SW480 (cell line): ENCODE measurements around the gene VIM.
"Not testable (repeated sequence)": the region's sequence is repeated elsewhere in the genome, so short reads cannot be mapped to it uniquely, and the experiment has no call there.

Experiments
- DNase-seq: peaks from one replicate; pipeline ENCODE4 v3.0.0-alpha.2; 2016; ENCODE audit warnings: low spot score

The VIM gene

DNA sequence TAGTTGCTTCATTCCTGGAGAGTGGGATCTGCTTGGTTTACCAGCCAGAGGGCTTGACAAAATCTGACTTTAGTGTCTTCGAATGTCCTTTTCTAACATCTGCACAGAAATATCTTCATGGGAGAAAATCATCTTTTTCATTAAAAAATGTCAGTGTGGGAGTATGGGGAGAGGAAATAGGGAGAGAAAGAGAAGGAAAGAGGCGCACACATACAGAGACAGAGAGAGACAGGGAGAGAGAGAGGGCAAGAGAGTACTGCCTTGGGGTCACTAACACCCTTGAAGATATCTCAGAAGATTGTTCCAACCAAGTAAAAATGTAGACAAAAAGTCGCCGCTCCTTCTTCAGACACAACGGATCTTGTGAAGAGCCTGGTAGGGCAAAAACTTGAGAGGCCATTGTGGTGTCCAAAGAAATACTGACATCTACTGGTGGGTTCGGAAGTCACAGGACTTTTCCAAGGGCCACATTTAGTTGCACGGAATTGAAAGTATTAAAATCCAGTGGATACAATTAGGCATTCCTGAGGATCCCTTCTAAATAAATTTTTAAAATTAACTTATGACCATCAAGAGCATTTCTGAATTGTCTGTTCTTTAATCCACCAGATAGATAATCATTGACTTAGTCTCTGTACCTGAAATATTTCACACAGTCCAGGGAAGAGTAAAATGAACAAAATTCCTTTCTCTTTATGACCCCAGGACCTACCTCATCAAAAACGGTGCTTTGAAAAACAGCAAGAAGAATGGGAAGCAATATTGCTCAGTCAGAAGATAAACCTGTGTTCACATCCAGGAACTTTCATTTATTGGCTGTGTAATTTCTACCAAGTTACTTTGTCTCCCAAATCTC lies 29.7 kb downstream of the VIM start:
- DNase-seq = peak; percentile 47

DNA sequence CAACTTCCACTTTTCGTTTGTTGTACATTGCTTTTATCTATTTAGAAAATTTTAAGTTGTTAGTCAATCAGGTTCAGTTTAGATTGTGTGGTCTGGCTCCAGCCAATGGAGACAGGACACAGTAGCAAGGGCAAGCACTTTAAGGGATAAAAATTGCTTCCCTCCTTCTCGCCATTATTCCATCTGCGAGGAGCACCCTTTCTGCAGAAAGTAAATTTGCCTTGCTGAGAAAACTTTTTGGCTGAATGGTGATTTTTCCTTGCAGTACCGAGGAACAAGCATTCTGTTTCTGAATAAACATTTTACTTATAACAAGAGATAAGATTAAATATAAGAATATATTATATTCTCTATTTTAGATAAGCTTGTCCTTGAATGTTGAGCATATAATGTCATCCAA lies 34.5 kb downstream of the VIM start:
- DNase-seq = no peak

DNA sequence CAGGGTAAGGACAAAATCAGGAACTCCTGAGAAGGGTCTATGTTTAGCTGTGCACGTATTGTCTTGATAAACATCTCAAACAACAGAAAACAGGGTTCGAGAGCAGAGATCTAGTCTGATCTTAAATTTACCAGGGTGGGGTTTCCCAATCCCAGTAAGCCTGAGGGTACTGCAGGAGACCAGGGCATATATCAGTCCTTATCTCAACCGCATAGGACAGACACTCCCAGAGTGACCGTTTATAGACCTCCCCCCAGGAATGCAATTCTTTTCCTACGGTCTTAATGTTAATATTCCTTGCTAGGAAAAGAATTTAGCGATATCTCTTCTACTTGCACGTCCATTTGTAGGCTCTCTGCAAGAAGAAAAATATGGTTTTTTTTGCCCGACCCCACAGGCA lies 35.5 kb downstream of the VIM start:
- DNase-seq = no peak

DNA sequence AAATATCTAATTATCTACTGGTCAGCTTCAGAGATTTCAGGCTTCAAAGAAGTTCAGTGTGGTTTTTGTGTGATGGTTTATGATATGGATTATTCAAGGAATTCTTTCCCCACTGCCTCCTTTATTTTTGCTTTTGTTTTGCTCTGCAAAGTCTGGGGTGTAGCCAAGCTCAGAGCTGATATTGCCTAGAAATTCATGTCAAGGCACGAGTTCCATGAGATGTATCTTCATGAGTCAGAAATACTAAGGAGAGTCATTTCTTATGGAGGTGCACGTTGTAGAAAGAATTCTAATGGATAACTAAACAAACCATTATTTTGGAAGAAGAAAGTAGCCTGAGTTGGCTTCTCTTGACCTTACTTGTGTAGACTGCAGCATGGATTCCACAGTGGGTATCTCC lies 37.4 kb downstream of the VIM start:
- no peak for DNase-seq

DNA sequence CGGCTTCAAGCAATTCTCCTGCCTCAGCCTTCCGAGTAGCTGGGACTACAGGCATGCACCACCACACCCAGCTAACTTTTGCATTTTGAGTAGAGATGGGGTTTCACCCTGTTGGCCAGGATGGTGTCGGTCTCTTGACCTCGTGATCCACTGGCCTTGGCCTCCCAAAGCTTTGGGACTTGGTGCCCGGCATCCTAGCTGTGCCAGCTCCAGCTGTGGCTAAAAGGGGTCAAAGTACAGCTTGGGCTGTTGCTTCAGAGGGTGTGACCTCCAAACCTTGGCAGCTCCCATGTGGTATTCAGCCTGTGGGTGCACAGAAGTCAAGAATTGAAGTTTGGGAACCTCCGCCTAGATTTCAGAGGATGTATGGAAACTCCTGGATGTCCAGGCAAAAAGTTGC lies 38.5 kb downstream of the VIM start:
- DNase-seq = not testable (repeated sequence)

DNA sequence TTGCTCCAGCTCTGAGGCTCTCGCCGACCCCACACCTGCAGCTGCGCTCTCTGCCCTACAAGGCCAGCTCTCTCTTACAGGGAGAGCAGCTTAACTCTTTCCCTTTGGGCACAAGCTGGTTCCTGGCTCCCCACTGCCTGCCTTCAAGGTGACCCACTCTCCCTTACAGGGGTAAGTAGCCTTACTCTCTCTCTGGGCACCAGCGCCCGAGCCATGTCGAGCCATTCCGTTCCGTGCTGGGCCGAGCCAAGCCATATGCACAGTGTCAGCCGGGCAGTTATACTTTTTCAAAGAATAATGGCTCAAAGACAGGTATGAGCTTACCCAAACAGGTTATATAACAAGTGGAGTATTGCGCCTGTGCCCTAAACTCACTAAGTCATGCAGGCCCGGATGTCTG lies 44.6 kb downstream of the VIM start:
- DNase-seq = no peak

DNA sequence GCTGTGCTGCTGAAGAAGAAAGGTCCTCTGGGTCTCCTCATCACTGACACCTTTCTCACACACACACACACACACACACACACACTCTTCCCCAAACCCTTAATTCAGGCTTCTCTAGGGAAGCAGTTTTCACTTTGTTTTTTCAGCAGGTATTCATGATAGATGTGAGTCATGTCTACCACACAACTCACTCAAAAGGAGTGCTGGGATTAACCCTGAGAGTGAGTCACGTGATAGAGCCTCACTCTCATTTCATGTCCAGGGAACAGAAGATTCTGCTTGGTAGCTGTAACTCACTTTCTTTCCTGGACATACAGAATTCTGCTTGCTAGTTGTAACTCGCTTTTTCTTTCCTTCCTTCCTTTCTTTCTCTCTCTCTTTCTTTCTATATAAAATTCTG lies 45.4 kb downstream of the VIM start:
- DNase-seq = peak; percentile 30

DNA sequence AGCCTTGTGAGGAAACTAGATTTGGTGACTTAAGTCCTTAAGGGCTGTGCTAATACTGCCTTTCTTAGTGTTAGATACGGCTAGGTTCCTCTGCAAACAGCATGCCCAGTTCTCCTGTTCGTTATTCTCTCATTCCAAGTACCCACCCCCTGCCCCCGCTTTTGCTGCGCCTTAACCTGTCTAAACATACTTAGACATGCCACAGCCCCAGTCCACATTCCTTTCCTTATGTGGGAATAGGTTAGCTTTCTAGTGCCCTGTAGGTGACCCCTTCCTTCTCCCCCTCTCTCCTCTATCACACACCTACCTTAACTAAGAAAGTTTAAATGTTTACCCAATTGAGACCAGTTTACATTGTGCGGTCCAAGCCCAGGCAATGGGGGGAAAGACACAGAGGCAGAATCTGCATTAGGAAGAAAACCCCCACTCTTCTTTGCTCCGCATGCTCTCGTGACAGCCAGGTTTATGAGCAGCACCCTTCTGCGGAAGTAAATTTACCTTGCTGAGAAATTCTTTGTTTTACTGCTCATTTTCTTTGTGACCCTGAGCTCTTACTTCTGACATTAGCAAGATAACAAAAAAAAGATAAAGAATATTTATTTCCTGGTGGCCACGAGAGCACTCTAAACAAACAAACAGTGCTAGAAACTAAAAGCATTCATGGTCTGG lies 48.8 kb downstream of the VIM start:
- DNase-seq = no peak

DNA sequence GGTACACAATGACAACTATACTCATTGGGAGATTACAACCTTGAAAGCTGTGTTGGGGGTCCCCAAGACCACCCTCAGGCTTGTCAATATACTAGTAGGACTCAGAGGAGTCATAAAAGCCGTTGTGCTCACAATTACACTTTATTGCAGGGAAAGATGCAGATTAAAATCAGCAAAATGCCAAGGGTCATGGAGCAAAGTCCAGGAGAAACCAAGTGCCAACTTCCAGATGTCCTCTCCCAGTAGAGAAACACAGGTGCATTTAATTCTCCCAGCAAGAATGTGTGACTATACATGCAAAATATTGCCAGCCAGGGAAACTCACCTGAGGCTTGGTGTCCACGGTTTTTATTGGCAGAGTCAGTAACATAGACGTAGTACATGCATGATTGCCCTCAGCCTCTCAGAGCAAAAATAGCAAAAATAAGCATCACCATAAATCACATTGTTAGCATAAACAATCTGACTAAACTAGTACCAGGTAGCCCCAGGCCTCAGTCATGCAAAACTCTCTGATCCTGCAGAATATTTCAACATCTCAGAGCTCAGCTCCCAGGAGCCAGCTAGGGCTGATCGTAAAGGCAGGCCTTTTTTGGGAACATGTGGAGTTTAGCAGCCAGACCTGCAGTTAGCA lies 50.7 kb downstream of the VIM start:
- DNase-seq = no peak

DNA sequence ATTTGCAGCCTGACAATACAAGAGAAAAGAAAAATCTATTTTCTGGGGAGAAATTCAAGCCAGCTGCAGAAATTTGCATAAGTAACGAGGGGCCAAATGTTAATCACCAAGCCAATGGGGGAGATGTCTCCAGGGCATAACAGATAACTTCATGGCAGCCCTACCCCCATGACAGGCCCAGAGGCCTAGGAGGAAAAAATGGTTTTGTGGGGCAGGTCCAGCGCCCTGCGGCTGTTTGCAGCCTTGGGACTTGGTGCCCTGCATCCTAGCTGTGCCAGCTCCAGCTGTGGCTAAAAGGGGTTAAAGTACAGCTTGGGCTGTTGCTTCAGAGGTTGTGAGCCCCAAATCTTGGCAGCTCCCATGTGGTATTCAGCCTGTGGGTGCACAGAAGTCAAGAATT lies 54.3 kb downstream of the VIM start:
- DNase-seq = no peak

DNA sequence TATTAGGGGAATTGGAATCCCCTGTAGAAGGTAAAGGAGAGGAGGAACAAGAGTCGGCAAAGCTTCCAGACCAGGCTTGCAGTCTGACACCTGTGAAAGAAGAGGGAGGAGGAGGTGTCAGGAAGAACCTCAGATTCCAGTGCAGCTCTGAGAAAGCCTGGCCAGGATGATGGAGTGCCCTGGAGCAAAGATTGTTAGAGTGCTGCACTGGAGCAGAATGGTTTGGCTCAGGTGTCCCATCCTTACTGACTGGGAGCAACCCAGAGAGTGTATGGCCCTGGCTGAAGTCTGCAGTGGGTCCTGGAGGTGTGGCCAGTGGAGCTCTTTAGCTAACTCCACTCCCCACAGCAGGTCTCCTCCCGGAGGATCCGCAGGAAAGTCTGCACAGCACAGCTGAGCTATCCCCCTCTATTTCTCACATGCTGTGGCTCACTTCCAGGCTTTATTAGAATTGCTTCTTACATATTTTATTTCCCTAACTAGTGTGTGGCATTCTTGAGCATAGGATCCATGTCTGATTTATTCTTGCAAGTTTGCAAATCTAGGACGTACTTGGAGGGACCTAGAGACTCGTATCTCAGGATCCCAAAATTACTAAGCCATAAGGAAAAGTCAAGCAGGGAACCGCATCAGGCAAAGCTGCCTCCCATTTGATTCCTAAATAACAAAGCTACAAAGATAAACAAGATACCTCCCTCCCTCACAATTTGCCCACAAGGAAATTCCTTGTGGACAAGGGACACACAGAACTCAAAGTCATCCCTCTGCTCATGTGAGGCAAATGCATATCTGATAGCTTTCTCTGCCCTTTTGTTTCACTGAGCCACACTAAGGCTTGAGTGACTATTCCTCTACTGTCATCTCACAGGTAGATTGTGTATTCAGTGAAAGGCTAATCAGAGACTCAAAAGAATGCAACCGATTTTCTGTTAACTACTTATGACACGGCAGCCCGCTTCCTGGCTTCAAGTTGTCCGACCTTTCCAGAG lies 58.8 kb downstream of the VIM start:
- DNase-seq = no peak
